NCI-H2196 (cell line): ENCODE data around the gene ROBO1.
"Not testable (repeated sequence)": the region's sequence is repeated elsewhere in the genome, so short reads cannot be mapped to it uniquely, and the experiment has no call there.

Source experiments
- DNase-seq: peaks from one replicate; lab custom pipeline; 2025; ENCODE audit not compliant: unreplicated experiment; lab: John Stamatoyannopoulos, UW

The ROBO1 gene

GRCh38 chr3:79175870-79176269, 591.9 kb downstream of the ROBO1 start:
- DNase-seq = no peak

DNA sequence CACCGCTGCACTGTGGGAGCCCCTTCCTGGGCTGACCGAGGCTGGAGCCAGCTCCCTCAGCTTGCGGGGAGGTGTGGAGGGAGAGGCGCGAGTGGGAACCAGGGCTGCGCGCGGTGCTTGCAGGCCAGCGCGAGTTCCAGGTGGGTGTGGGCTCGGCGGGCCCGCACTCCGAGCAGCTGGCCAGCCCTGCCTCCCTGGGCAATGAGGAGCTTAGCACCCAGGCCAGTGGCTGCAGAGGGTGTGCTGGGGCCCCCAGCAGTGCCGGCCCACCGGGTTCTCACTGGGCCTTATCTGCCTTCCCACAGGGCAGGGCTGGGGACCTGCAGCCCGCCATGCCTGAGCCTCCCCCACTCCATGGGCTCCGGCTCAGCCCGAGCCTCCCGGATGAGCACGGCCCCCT, 594.5 kb downstream of the ROBO1 start:
- DNase-seq = not testable (repeated sequence)

DNA sequence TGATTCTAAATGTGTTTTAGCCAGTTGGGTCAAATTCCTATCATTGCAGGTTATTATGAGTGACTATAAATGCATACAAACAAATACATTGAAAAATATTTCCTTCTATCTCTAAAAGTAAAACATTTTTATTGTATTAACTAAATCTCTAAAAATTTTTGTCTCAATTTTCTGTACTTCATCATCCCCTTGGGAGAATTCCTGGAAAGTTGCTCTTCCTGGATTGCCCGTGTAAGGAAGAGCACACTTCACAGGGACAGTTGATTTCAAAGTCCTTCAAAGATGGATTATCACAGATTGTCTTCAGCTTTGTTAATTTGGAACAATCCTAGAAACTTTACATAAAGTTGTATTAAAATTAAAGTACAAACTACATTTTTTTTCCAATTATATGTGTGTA, 595.6 kb downstream of the ROBO1 start:
- DNase-seq = no peak

DNA sequence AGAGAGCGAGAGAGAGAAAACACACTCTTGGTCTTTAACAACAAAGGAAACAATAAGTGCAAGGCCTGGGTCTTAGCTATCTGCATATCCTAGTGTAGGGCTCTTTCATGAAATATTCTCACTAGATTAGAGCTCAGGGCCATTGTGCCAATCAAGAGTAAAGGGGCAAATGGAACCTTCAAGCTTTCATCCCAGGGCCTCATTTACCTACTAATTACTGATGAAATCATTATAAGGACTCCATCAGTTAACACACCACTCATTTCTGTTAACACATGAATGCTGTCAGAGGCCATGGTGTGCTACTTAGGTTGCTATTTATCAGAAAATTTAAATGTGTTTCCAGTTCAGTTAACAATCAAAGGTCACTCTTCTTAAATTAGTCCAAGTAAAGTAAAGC, 597.8 kb downstream of the ROBO1 start:
- DNase-seq = no peak

DNA sequence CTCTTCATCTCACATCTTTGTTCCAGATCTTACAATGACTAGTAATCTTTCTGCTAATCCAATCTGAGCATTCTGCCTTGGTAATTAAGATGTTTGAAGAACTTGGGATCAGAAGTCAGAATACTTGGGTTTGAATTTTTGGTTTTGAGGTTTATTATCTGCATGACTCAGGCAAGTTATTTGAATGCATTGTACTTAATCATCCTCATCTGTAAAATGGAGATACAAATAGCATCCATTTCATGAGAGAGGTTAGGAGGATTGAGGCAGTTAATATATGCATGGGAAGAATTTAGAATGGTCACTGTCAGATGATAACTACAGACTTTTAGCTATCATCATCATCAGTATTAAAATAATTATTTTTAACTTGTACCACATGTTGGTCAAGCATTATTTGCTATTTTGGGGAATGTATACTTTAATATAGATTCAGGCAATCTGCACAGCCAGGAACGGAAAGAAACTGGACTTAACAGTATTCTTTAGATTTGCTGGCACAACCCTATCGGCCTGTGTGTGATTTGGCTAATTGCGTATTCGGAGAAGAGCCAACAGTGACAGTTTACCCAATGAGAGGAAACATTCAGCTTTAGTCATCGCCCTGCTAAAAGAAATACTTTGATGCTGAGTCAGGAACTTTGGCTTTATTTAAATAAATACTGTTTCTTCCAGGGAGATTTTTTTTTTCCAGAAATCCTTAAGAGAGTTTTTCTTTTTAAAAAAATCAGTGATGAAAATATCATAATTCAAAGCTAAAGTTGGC, 600.0 kb downstream of the ROBO1 start:
- DNase-seq = no peak

GRCh38 chr3:79162653-79163052, 605.1 kb downstream of the ROBO1 start:
- no peak for DNase-seq

- no peak for DNase-seq
Measured at GRCh38 chr3:79161941-79162340, 605.9 kb downstream of the ROBO1 start.

DNA sequence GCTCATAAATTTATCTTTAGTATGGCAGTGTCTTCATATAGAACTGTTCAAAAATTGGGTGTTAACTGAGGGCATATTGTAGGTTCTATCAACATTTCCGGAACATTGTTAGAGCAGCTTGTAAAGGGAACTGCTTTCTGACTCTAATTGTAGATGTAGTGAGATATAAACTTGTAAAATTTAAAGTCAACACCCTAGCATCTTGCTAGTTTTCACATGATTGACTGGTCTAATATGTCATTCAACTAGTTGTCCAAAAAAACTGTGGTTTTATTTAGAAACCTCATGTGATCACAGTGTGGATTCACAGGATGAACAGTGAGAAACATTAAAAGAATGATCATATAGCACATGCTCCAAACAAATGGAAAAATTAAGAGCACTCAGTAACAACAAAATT, 607.4 kb downstream of the ROBO1 start:
- DNase-seq = no peak

DNA sequence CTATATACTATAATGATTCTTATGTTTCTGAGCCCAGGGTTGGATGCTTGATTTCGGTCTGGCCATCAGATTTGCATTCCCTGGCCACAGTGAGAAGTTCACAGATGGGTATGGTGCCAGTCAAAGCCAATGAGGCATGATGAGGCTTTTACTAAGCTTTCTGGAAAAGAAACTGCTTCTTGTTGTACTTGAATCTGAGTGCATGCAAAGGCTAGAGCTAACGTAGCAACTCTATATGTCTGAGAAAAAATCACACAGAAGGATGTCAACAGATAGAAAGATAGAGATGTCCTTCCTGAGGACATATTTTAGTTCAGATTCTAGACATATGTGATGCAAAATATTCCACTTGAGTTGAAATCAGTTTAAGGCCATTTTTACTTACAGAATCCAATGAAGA, 608.1 kb downstream of the ROBO1 start:
- no peak for DNase-seq

- DNase-seq = no peak
Measured at GRCh38 chr3:79157191-79157590, 610.6 kb downstream of the ROBO1 start.

DNA sequence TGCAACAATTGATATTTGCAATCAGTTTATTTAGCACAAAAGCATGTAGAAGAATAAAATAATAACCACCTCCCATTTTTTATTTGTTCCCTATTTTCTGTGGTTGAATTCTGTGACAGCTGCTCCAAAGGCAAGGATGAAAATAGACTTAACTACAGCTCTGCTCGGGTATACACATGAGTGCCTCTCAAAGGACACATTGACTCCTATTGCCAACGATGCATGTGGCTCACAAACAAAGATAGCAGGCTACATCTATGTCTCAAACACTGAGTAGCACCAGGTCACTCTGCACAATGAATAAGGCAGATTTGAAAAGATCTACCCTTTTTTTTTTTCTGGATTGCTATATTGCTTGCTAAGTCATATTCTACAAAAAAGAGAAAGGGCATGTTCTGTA, 612.9 kb downstream of the ROBO1 start:
- DNase-seq = no peak

DNA sequence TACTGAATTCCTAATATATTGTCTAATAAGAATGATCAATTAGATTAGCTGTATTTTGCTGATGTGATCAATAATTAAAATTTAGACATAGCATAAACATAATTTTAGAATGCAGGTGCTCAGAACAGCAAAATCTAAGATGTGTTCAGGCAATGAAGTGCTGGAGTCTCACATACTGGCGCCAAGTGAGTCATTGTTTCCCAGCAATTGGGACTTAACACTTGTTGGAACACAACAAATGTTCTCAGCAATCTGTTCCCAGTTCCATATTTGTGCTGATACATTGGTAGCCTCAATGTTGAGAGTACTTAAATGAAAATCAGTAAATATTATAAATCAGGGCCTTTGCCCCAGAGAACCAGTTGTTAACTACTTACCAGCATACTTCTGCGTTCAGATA, 619.0 kb downstream of the ROBO1 start:
- DNase-seq = no peak

DNA sequence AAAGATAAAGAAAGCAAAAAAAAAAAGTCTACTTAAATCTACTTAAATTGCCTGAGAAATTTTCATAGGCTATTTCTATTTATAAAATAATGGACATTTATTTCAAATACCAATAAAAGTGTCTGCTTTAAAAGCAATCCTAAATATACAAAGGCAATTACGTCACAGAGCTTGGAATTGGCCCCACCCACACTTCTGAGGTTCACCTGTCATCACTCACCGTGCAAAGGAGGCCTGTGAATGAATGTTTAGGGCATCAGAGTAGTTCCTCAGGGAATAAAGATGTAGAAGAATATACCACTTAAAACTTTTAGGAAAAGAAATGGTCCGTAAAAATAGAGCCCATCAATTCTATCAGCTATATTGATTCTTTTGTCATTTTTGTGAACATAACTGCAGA, 621.8 kb downstream of the ROBO1 start:
- no peak for DNase-seq

DNA sequence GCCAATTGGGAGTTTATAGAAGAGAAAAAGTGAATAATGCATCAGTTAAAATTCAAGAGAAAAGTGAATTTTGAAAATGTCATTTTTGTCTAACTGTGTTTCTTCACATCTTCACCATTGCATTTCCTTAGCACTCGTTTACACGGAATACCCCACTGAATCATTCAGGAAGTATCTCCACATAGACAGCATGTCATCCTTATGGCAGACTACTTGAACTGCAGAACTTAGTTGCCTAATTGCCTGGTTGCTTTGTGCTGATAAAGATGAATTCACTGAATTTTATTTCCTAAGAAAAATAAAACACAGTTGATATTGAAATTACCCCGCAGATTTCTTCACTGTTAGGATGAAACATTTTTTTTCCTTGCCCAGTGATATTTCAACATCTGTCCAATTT, 627.1 kb downstream of the ROBO1 start:
- DNase-seq = no peak

DNA sequence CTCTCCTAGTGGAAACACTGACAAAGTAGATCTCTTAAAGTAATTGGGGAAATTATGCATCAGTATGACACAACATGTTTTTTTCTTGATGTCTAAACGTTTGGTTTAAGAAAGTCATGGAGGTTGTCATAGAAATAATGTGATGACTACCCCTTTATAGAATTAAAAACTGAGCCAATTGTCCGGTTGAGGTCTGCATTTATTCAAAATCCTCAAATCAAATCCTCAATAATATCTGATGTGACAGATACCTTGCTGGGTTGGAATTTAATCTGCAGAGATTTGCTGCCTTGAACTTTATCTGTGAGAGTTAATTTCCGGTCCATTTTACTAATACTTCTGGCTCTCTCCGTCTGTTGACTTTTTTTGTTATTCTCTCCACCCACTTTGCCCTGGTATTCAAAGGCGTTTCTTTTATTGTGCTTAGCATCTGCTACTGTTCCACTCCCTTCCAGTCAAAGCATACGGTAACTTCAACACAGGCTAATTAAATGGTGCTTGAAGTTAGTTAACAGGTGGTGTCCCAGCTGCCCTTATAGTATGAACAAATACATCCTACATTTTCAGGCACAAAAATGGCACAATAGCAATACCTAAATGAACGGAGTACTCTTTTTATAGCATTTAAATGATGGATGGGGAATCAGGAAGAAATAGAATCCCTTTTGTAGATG, 628.3 kb downstream of the ROBO1 start:
- DNase-seq = no peak

DNA sequence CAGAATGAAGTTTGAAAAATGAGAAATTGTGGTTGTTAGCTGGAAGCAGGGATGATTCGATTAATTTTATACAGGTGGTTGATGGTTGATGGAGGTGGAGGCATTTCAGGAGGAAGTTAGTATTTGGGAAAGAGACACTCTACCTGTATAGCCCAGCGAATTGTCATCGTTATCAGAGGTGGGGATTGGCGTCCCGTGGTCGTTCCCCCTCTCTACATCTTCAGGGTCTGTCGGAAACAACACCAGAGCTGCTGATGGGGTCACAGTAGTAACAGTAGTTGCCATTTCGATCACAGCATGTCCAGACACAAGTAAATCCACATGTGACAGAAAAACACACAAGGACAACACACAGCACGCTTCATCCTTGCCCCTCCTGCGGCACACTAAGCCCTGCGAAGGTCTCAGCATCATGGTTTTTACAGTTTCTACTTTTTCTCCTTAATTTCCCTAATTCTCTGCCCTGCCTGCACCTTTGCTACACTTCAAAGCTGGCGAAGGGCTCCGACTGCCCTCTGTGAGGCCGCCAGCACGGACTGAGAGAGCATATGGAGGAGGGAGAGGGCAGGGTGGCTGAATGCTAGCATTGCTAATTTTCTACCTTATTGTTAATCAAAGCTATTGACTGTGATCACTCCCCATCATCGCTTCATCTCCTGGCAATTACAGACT, 642.3 kb downstream of the ROBO1 start:
- no peak for DNase-seq

DNA sequence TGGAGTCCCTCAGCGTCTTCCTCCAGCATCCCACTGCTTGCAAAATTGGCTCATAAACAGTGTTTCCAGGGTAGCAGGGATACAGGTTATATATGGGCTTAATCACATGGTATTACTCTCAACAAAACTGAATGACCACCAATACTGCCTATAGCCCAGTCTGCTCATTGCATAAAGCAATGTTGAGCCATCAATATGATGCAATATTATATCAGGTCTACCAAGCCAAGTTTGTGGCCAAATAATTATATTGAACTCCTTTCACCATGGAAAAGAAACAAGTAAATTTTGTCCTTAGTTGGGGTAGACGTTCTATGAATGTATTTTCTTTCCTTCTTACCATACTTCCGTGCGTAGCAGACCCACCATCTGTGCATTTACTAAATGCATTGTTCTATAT, 652.3 kb downstream of the ROBO1 start:
- DNase-seq = no peak

DNA sequence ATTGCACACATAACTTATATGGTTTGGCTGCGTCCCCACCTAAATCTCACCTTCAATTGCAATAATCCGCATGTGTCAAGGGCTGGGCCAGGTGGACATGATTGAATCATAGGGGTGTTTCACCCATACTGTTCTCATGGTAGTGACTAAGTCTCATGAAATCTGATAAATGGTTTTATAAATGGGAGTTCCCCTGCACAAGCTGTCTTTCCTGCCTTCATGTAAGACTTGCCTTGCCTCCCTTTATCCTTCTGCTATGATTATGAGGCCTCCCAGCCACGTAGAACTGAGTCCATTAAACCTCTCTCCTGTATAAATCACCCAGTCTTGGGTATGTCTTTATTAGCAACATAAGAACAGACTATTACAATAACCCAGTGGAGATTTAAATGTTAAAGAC, 653.9 kb downstream of the ROBO1 start:
- DNase-seq = no peak

DNA sequence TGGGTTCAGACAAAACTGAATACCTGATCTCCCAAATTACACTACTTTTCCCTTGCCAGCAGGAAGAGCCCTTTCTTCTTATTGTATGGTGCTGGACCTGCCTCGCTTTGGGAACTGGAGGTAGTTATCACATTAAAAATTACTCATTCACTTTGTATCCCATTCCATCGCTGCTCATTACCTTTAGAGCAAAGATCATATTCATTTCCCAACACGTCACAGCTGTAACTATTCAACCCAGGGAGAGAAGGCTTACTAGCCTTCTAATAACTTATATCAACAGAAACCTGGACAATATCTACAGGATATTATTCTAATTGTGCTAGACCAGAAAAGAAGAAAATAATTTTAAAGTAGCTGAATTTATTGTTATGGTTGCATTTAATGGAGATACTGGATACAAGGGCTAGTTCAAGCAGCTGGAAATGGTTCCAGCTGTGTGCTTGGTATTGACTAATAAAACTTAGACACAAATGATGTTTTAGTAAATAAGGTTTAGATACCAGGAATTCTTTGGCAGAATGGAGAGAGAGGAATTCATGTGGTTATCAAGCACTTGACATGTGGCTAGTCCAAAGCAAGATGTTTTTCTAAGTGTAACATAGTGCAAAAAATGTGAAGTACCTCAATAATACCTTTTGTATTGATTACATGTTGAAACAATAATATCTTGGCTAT, 656.3 kb downstream of the ROBO1 start:
- no peak for DNase-seq

DNA sequence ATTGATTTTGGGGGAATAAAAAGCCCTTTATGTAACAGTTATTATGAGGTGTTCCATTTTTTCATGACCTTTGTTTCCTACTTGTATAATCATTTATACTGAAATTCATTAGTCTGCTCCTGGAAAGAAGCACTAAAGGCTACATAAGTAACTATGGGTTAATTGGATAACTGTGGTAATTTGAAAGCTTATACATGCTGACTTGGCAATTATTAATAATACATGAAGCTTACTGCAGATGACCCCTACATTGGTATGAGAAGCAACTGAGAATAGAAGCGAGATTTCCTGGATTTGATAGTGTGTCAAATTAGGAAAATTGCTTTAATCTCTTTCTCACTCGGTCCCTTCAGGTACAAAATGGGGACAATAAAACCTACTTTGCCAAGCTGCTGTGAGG, 658.0 kb downstream of the ROBO1 start:
- no peak for DNase-seq

- no peak for DNase-seq
Measured at GRCh38 chr3:79103307-79103706, 664.5 kb downstream of the ROBO1 start.
